ENCODE data around the gene ENAH. TPM values are rescaled to one million over a fixed set of nuclear protein-coding genes. Genes with fewer than 3 reads are reported as not detected.
"Not testable (repeated sequence)": the region's sequence is repeated elsewhere in the genome, so short reads cannot be mapped to it uniquely, and the experiment has no call there.

Gene ENAH
- total RNA-seq, 1 experiment from 2014 or later, result 285 TPM

- Histone ChIP-seq H3K4me2 (ENCODE audit: insufficient read depth, insufficient read length, low read length) (no peak overlapping the region), H4K91ac (ENCODE audit: insufficient read length, low read depth, low read length) (no peak overlapping the region)
- whole genome bisulfite sequencing (ENCODE audit: extremely low coverage, insufficient read length, low lambda C conversion rate), result no CpG with 5 or more reads among the region's 13 CpGs
Measured at GRCh38 chr1:225474439-225474985, 178.4 kb downstream of the ENAH start.

GRCh38 chr1:225473676-225474438 lies 179.1 kb downstream of the ENAH start:
- H2AFZ ChIP-seq (ENCODE audit: low read length); H3K27ac Mint-ChIP-seq; H3K79me1 ChIP-seq (ENCODE audit: insufficient read depth, low read depth, low read length, poor library complexity, severe bottlenecking); H3K14ac ChIP-seq (ENCODE audit: insufficient read depth, low read length); H4K20me1 ChIP-seq (ENCODE audit: control insufficient read depth, insufficient read depth, insufficient read length); H2BK15ac ChIP-seq (ENCODE audit: low read depth, low read length); H3K4ac ChIP-seq (ENCODE audit: low read depth, low read length); H3K56ac ChIP-seq (ENCODE audit: insufficient read length, low read depth, low read length); H2BK5ac ChIP-seq (ENCODE audit: insufficient read length, low read length); H4K8ac ChIP-seq (replicated peaks; ENCODE audit: insufficient read length, low read depth, low read length); H2BK20ac ChIP-seq (ENCODE audit: low read depth, low read length, poor library complexity, severe bottlenecking); H3K23me2 ChIP-seq (ENCODE audit: insufficient read length, low read depth, low read length, poor library complexity, severe bottlenecking); H3K9me3 Mint-ChIP-seq; H3K79me2 ChIP-seq (ENCODE audit: insufficient read depth, low read length); H3K27me3 ChIP-seq (ENCODE audit: insufficient read depth, low read length); H3K4me2 ChIP-seq (ENCODE audit: insufficient read depth, insufficient read length, low read length); H4K5ac ChIP-seq (ENCODE audit: insufficient read length, low read depth, low read length); H3K36me3 Mint-ChIP-seq (ENCODE audit: insufficient read depth in 1 of 3, low read depth in 3 of 3); H2BK12ac ChIP-seq (ENCODE audit: insufficient read length, low read depth, low read length); H3K18ac ChIP-seq (ENCODE audit: insufficient read length, low read depth, low read length); H3T11ph ChIP-seq (ENCODE audit: low read length); H2BK120ac ChIP-seq (ENCODE audit: low read depth, low read length, poor library complexity, severe bottlenecking); H3K4me1 ChIP-seq (ENCODE audit: insufficient read depth, low read length); H3K9ac ChIP-seq (ENCODE audit: extremely low read depth, insufficient read length, low read length); H3K4me3 Mint-ChIP-seq; H3K9me3 ChIP-seq (ENCODE audit: control insufficient read depth, low read depth, low read length); H2AK5ac ChIP-seq (ENCODE audit: insufficient read length, low read length); H3K23ac ChIP-seq (ENCODE audit: insufficient read length, low read depth, low read length); H3K27ac ChIP-seq (ENCODE audit: insufficient read length, low read depth, low read length); H4K91ac ChIP-seq (ENCODE audit: insufficient read length, low read depth, low read length): not testable (repeated sequence)
- peaks cover 22% of the 10 kb centered on the region for H3K27me3 Mint-ChIP-seq (ENCODE audit: low read depth)
- peaks cover 9 to 14% of the 10 kb centered on the region in 2 experiments for H3K4me1 Mint-ChIP-seq
- no CpG with 5 or more reads among the region's 26 CpGs for WGBS (ENCODE audit: extremely low coverage, insufficient read length, low lambda C conversion rate)
- DNase-seq, result peak; percentile 20

More at GRCh38 chr1:225474439-225474985, 178.4 kb downstream of the ENAH start:
- H3K27me3 Mint-ChIP-seq (ENCODE audit: low read depth), result peaks cover 22% of the 10 kb centered on the region
- Histone ChIP-seq H4K8ac (replicated peaks; ENCODE audit: insufficient read length, low read depth, low read length) (no peak overlapping the region), H3K9me3 (ENCODE audit: control insufficient read depth, low read depth, low read length) (no peaks in the 10 kb centered on the region), H4K20me1 (ENCODE audit: control insufficient read depth, insufficient read depth, insufficient read length) (no peaks in the 10 kb centered on the region), H3K23me2 (ENCODE audit: insufficient read length, low read depth, low read length, poor library complexity, severe bottlenecking) (no peaks in the 10 kb centered on the region), H3K18ac (ENCODE audit: insufficient read length, low read depth, low read length) (no peak overlapping the region), H3K23ac (ENCODE audit: insufficient read length, low read depth, low read length) (no peak overlapping the region), H2BK12ac (ENCODE audit: insufficient read length, low read depth, low read length) (no peak overlapping the region), H3K79me1 (ENCODE audit: insufficient read depth, low read depth, low read length, poor library complexity, severe bottlenecking) (no peaks in the 10 kb centered on the region), H2AK5ac (ENCODE audit: insufficient read length, low read length) (no peak overlapping the region), H3K4ac (ENCODE audit: low read depth, low read length) (no peak overlapping the region), H3K56ac (ENCODE audit: insufficient read length, low read depth, low read length) (no peak overlapping the region), H3K9ac (ENCODE audit: extremely low read depth, insufficient read length, low read length) (no peak overlapping the region), H3K4me1 (ENCODE audit: insufficient read depth, low read length) (no peaks in the 10 kb centered on the region), H2BK20ac (ENCODE audit: low read depth, low read length, poor library complexity, severe bottlenecking) (no peak overlapping the region), H2BK5ac (ENCODE audit: insufficient read length, low read length) (no peak overlapping the region), H3K79me2 (ENCODE audit: insufficient read depth, low read length) (no peaks in the 10 kb centered on the region), H4K5ac (ENCODE audit: insufficient read length, low read depth, low read length) (no peak overlapping the region), H3T11ph (ENCODE audit: low read length) (no peak overlapping the region), H2BK15ac (ENCODE audit: low read depth, low read length) (no peak overlapping the region), H2BK120ac (ENCODE audit: low read depth, low read length, poor library complexity, severe bottlenecking) (no peak overlapping the region), H2AFZ (ENCODE audit: low read length) (no peak overlapping the region), H3K14ac (ENCODE audit: insufficient read depth, low read length) (no peak overlapping the region), H3K27ac (ENCODE audit: insufficient read length, low read depth, low read length) (no peak overlapping the region), H3K27me3 (ENCODE audit: insufficient read depth, low read length) (no peaks in the 10 kb centered on the region)
- DNase-seq, result no peak
- no peaks in the 10 kb centered on the region for H3K36me3 Mint-ChIP-seq (ENCODE audit: insufficient read depth in 1 of 3, low read depth in 3 of 3)
- H3K9me3 Mint-ChIP-seq, result no peaks in the 10 kb centered on the region; a peak in 1 of 5 replicates
- H3K27ac Mint-ChIP-seq, result peak overlapping the region in 1 of 3 experiments; percentile 32; a peak in 1 of 7 replicates
- no peak overlapping the region for H3K4me3 Mint-ChIP-seq
- no peak for TF ChIP-seq CTCF (conservative IDR thresholded peaks at IDR 0.05)
- peaks cover 9 to 14% of the 10 kb centered on the region in 2 experiments for H3K4me1 Mint-ChIP-seq
